Measurements from ENCODE around the gene ESR1.

- TF ChIP-seq EZH2 (optimal IDR thresholded peaks at IDR 0.05; ENCODE audit: low read depth, low read length) (no peak), EZH2phosphoT487 (IDR thresholded peaks at IDR 0.05; ENCODE audit: low read length) (no peak), CTCF (IDR thresholded peaks at IDR 0.05; ENCODE audit: low read length) (no peak)
Observed at GRCh38 chr6:151832710-151833109, 25.2 kb downstream of the ESR1 start.

Data from MM.1S (cell line).